Measurements from ENCODE around the gene VIPR1.

- TF ChIP-seq CTCF (IDR thresholded peaks at IDR 0.05; ENCODE audit: insufficient read depth, low read length, poor library complexity, severe bottlenecking) = peak; percentile 98
- no peak for TF ChIP-seq EZH2phosphoT487 (conservative IDR thresholded peaks at IDR 0.05; ENCODE audit: low read length)
Measured at GRCh38 chr3:42547401-42547945, 45.0 kb downstream of the VIPR1 start.

Measured in SU-DHL-6 (cell line).